GM21447 (cell line): Measurements from ENCODE around the gene PABPC1L.
A peak's percentile ranks its signal among the peaks of the same experiment; 100 is the strongest.
"Not testable (repeated sequence)": the region's sequence is repeated elsewhere in the genome, so short reads cannot be mapped to it uniquely, and the experiment has no call there.

Source experiments
- ATAC-seq: cut with Tn5 transposase; IDR thresholded peaks from one replicate; pipeline ENCODE4 v1.9.1; 2021; ENCODE audit not compliant: unreplicated experiment

PABPC1L gene

DNA sequence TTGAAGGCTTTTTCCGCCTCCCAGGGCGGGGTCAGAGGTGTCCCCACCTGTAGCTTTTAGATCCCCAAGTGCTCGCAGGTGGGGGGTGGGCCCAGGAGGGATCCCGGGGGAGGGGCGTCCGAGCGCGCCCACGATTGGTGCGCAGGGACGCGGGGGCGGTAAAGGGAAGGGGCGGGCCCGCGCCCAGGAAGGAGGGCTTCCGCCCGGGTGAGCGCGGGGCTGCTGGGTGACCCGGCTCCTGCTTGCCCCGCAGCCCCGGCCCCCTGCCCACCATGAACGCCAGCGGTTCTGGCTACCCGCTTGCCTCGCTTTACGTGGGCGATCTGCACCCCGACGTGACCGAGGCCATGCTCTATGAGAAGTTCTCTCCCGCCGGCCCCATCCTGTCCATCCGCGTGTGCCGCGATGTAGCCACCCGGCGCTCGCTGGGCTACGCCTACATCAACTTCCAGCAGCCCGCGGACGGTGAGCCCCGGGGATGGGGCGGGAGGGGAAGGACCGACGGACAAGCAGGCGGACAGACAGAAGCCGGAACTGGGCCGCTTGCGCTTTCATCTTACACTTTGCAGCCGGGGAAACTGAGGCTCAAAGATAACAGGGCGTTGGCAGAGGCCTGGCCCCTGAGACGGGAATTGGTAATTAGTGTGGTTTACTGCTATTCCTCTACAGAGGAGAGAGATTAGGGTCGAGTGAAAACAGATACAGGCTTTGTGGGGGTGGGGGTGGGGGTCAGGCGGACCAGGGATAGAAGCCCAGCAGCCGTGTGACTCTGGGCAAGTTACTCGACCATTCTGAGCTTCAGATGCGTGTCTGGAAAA, at the start of gene PABPC1L:
PABPC1L (plus strand) TSS at position 189 of the 818 bp plus-strand sequence; CDS start at position 273, 84 bp downstream.
- peak; percentile 78 for ATAC-seq

GRCh38 chr20:44861531-44862006, 48.3 kb upstream of the PABPC1L start:
- ATAC-seq: no peak

GRCh38 chr20:44862286-44862685, 47.6 kb upstream of the PABPC1L start:
- ATAC-seq: no peak

- not testable (repeated sequence) for ATAC-seq
Observed at GRCh38 chr20:44863365-44864084, 46.3 kb upstream of the PABPC1L start.

DNA sequence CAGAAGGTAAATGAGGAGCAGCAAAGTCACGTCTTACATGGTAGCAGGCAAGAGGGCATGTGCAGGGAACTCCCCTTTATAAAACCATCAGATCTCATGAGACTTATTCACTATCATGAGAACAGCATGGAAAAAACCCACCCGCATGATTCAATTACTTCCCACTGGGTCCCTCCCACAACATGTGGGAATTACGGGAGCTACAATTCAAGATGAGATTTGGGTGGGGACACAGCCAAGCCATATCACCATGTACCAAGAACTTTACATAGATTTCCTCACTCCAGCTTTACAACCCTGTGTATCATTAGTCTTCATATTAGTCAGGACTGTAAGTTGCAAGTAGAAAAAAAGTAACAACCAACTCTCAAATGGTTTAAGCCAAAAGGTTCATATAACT, 45.4 kb upstream of the PABPC1L start:
- not testable (repeated sequence) for ATAC-seq

GRCh38 chr20:44866703-44867335, 43.0 kb upstream of the PABPC1L start:
- no peak for ATAC-seq

GRCh38 chr20:44869471-44869870, 40.4 kb upstream of the PABPC1L start:
- no peak for ATAC-seq

DNA sequence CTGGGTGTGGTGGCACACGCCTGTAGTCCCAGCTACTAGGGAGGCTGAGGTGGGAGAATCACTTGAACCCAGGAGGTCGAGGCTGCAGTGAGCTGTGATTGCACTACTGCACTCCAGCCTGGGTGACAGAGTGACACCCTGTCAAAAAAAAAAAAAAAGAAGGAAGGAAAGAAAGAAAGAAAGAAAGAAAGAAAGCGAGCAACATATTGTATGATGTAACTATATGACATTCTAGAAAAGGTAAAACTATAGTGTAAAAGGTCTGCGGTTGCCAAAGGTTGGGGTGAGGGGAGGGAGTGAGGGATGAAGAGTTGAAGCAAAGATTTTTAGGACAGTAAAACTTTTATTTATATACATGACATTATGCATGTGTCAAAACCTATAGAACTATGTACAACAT, 27.5 kb upstream of the PABPC1L start:
- not testable (repeated sequence) for ATAC-seq

DNA sequence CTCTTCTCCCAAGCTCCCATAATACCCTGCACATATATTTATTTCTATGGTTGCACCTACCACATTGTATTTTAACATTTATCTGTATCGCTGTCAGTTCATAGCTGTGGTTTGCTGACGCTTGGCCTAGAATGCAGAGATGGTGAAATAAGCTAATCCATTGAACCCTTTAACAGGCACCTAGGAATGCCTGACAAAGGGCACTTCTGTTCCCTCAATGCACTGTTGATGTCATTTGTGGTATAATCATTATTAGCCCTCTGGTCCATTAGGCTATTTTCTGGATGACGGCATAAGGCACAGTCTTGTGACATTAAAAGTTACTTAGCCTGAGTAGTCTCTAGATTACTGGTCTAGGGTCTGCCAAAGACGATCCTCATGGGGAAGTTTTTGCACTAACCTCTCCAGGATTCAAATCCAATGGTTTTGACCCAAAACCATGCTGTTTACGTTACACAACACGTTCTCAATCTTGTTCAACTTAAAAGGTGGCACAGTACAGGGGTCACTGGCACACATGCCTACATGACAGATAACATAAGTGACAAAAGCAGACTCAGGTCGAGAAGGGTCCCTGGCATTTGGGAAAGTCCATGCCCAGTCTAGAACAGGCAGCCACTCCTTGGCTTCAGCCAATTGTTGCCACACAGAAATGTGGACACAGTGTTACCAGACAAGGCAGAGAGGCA, 26.5 kb upstream of the PABPC1L start:
- no peak for ATAC-seq

DNA sequence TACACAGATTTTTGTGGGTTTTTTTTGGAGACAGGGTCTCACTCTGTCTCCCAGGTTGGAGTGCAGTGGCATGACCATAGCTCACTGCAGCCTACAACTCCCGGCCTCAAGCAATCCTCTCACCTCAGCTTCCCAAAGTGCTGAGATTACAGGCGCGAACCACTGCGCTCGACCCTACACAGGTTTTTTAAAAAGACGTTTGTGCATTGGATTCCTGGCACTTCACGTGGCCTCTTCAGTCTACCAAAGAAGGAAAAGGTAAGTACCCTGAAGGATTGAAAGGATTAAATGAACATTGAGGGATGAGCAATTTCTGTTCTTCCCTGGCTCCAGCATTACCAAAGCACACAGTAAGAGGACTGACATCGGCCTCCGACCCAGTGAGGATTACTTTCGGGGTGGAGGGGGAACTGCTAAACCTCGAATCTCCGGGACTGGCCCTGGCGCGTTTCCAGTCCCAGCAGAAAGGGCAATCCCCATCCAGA, 24.9 kb upstream of the PABPC1L start:
- no peak for ATAC-seq

DNA sequence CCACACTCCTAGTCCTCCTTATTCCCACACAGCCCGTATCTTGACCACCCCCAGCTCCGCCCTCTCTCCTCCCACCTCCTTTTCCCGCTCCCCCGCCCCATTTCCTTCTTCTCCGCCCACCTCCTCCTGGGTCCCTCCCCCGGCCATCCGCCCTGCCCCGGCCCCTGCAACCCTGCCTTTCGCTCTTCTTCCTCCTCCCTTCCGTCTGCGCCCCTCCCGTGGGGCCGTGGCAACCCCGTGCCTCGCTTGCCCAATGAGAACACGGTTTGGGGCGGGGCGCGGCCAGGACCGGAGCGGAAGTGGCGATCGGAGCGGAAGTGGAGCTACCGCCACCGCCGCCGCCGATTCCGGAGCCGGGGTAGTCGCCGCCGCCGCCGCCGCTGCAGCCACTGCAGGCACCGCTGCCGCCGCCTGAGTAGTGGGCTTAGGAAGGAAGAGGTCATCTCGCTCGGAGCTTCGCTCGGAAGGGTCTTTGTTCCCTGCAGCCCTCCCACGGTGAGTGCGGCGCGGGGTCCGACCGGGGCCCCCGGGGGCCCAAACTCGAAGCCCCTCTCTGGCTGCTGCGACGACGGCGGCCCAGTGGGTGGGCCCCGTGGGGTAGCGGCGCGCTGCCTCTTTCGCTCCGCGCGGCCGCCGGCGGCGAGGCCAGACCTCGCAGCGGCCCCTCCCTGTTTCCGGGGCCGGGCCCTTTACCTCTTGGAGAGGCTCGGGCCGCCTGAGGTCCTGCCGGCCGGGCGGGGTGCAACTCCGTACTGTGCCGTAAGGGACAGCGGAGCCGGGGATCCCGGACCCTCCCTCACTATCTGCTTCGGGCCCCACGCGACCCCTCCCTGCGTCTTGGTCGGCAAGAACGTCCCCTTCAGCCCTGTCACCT, 24.2 kb upstream of the PABPC1L start, which contains the start of gene YWHAB:
YWHAB (plus strand) TSS at position 314 of the 874 bp plus-strand sequence. CDS start 15,829 bp downstream, outside the sequence.
- ATAC-seq: peak; percentile 90

GRCh38 chr20:44886266-44886651, 23.6 kb upstream of the PABPC1L start:
- ATAC-seq: no peak

GRCh38 chr20:44886828-44887227, 23.0 kb upstream of the PABPC1L start:
- ATAC-seq: no peak

- no peak for ATAC-seq
Observed at GRCh38 chr20:44887466-44887865, 22.4 kb upstream of the PABPC1L start.

DNA sequence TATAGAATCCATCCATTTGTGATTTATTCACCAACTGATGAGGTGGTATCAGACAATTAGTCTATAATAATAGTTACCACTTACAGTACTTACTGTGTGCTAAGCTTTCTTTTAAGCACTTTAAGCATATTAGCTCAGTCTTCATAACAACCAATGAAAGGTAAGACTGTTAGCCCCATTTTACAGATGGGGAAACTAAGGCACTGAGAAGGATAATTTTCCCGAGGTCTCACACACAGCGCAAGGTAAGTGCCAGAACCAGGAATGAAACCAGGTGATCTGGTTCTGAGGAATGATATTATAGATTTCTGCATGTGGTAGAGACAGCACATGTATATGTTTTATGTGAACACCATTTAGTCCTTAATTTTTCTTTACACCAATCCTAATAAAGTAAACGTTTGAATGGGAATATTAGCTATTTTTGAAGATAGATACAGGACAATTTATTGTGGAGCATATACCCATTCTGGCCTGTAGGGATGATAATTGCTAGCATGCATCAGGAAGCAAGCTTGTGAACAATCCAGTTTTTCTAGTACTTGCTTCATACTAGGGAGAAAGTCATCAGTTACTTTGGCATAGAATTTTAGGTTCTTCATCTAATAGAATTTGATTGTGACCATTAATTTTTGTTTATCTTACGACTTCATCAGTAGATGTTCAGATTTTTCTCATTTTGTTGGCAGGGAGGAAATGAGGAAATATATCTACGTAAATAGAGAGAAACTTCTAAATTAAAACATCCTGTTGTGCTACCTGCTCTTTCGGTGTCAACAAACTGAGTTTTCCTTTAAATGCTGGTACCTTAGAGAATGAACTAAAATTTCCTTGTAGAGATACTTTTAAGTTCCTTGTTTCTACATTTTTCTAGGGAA, 21.4 kb upstream of the PABPC1L start:
- ATAC-seq: no peak

DNA sequence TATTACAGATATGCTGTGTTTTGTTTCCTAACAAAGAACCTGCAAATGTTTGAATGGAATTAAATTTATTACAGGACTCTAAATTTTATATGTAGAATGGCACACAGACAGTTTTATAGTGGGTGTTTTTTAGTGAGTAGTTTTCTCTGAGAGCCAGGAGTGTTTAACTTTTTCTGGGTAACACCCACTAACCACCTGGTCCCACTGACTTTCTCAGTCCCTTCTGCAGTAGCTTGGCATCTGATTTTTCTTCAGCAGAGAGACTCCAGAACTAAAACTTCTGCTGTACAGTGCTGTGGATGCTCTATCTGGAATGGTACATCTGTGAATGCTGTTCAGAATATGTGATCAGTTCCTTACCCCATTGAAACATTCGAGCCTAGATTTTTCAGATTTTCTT, 18.0 kb upstream of the PABPC1L start:
- ATAC-seq: no peak

GRCh38 chr20:44894959-44895358, 14.9 kb upstream of the PABPC1L start:
- no peak for ATAC-seq

DNA sequence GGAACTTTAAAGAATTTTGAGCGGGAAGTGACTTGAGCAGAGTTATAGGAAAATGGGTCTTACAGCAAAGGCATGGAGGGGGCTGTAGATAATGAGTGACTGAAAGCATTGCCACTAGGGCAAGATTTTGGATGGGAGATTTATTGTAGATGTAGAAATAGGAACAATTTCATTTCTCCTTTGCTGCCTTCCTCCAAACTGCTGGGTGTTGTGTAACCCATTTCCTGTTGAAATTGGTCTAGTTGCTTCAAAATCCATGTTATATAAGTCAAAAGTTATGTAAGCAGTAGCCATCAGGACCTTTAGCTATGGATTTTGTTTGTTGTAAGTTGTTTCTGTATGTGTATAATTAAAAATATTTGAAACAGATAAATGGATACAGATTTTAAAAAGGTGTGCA, 13.3 kb upstream of the PABPC1L start:
- no peak for ATAC-seq

- no peak for ATAC-seq
Observed at GRCh38 chr20:44897133-44897532, 12.7 kb upstream of the PABPC1L start.
